Glutamatergic neuron (in vitro differentiated cells): ENCODE results near the gene CTNNA2. TPM values are rescaled to one million over a fixed set of nuclear protein-coding genes. Genes with fewer than 3 reads are reported as not detected.
A peak's percentile ranks its signal among the peaks of the same experiment; 100 is the strongest.

ENCODE experiments used
- DNase-seq: peaks from one replicate; pipeline ENCODE4 v3.0.0; 2022
- H3K27ac Mint-ChIP-seq: one replicate; pipeline ENCODE4 v1.8.0; 2020; ENCODE audit warnings: mild to moderate bottlenecking, mixed read lengths, inconsistent platforms; ENCODE audit not compliant: unreplicated experiment
- H3K27me3 Mint-ChIP-seq: one replicate; pipeline ENCODE4 v1.8.0; 2020; ENCODE audit warnings: mild to moderate bottlenecking, moderate library complexity, mixed read lengths, inconsistent platforms; ENCODE audit not compliant: unreplicated experiment
- H3K36me3 Mint-ChIP-seq: one replicate; pipeline ENCODE4 v1.8.0; 2020; ENCODE audit warnings: mild to moderate bottlenecking, mixed read lengths, inconsistent platforms; ENCODE audit not compliant: unreplicated experiment
- H3K4me1 Mint-ChIP-seq: one replicate; pipeline ENCODE4 v1.8.0; 2020; ENCODE audit warnings: mild to moderate bottlenecking, low read depth, mixed read lengths, inconsistent platforms; ENCODE audit not compliant: unreplicated experiment
- H3K4me3 Mint-ChIP-seq: one replicate; pipeline ENCODE4 v1.8.0; 2020; ENCODE audit warnings: mild to moderate bottlenecking, mixed read lengths, inconsistent platforms; ENCODE audit not compliant: unreplicated experiment
- H3K9me3 Mint-ChIP-seq: one replicate; pipeline ENCODE4 v1.8.0; 2020; ENCODE audit warnings: mild to moderate bottlenecking, moderate library complexity, mixed read lengths, inconsistent platforms; ENCODE audit not compliant: unreplicated experiment
- CTCF ChIP-seq: fragments of 200-600 bp; sonication (generic); IDR thresholded peaks from one replicate; pipeline ENCODE4 v1.5.0; 2021; ENCODE audit not compliant: partially characterized antibody, unreplicated experiment
- total RNA-seq: library from RNA; stranded (reverse); fragmentation: NEBNext Ultra II Directional; extraction: Animal tissue kit (Norgen Biotek cat#: 25700); gene quantifications from one replicate; pipeline ENCODE4 v1.2.1, GENCODE V29; 2021; ENCODE audit not compliant: unreplicated experiment

Gene CTNNA2
- total RNA-seq, 1 donor from 2014 or later = 76.2 TPM

DNA sequence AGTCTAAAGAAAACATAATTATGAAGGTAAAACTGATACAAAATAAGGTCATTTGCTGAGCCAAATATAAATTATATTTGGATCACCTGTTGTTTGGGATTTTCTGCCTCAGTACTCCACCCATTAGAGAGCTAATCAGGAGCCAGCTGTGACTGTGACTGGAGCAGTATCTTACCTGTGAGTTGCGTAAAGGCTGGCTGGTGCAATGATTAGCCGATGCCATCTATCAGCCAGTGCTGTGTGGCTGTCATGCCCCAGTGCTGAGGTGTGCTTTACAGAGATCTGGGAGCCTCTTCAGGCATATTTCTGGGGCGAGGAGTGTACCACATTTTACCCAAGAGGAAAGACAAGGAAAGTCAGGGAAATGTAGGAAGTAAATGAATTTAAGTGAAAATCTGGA lies 599.9 kb downstream of the CTNNA2 start:
- no peak for TF ChIP-seq CTCF

DNA sequence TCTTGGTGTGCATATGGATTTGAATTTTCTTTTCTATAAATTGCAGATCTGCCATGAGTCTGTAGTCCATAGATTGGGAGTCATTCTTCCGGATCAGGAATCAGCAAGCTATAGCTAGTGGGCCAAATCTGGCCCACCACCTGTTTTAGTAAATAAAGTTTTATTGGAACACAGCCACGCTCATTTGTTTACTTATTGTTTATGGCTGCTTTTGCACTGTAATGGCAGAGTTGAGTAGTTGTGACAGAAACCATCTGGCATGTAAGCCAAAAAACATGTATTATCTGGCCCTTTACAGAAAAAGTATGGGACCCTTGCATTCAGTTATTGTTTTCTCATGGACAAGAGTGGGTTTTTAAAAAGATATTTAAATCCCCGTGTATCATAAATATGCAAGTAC lies 600.5 kb downstream of the CTNNA2 start:
- DNase-seq = no peak
- peaks cover 6% of the 10 kb centered on the region for H3K4me1 Mint-ChIP-seq
- H3K9me3 Mint-ChIP-seq = peaks cover 4% of the 10 kb centered on the region
- H3K27ac Mint-ChIP-seq = no peak overlapping the region
- H3K36me3 Mint-ChIP-seq = no peaks in the 10 kb centered on the region
- H3K27me3 Mint-ChIP-seq = peaks cover 3% of the 10 kb centered on the region
- no peak for TF ChIP-seq CTCF
- no peak overlapping the region for H3K4me3 Mint-ChIP-seq

More for the DNA sequence above, 599.9 kb downstream of the CTNNA2 start:
- Mint-ChIP-seq H3K36me3 (no peaks in the 10 kb centered on the region), H3K9me3 (peaks cover 4% of the 10 kb centered on the region), H3K4me1 (peaks cover 6% of the 10 kb centered on the region), H3K27me3 (peaks cover 3% of the 10 kb centered on the region), H3K4me3 (no peak overlapping the region), H3K27ac (no peak overlapping the region)
- DNase-seq = no peak

DNA sequence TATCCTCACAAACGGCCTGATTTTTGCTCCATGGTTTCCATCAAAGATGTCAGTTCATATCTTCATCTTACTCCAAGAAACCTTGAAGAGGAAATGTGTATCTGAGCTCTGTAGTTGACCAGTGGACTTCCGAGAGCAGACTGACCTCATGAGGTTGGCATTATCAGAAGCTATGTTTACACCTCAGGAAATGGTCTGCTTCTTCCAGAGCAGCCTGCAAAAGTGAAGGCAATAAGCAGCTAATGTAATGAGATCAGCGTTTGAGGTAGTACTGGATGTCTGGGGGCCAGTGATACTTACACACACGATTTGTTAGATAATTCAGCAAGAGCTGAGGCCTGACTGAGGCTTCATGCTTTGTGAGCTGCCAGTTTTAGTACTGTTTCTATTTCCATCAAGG lies 602.0 kb downstream of the CTNNA2 start:
- peaks cover 2% of the 10 kb centered on the region for H3K9me3 Mint-ChIP-seq
- peaks cover 6% of the 10 kb centered on the region for H3K4me1 Mint-ChIP-seq
- peaks cover 3% of the 10 kb centered on the region for H3K27me3 Mint-ChIP-seq
- TF ChIP-seq CTCF = no peak
- no peak for DNase-seq
- no peak overlapping the region for H3K4me3 Mint-ChIP-seq
- H3K36me3 Mint-ChIP-seq = no peaks in the 10 kb centered on the region
- H3K27ac Mint-ChIP-seq = no peak overlapping the region

GRCh38 chr2:80117401-80117800 lies 604.5 kb downstream of the CTNNA2 start:
- Mint-ChIP-seq H3K4me3 (no peak overlapping the region), H3K36me3 (no peaks in the 10 kb centered on the region), H3K27me3 (peaks cover 2% of the 10 kb centered on the region), H3K9me3 (peaks cover 2% of the 10 kb centered on the region), H3K27ac (peak overlapping the region; percentile 28), H3K4me1 (peaks cover 8% of the 10 kb centered on the region)
- TF ChIP-seq CTCF = no peak
- peak; percentile 17 for DNase-seq

DNA sequence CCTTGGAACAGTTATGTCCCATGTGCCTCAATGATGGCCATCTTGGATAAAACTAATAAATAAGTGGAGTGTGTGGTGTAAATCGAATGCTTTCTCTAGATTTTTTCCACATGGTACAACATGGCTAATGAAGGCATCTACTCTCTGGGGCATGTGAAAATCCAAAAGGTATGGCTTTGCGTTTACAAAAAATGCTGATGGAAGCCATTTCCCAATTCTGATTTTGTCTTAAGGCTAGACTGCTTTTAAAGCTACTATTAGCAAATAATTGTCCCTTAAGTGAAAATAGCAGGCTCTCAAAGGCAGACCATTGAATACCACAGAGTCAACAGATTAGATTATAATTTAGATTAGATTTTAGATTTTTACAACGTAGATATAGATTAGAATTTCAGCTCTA lies 608.0 kb downstream of the CTNNA2 start:
- no peak for TF ChIP-seq CTCF
- H3K27me3 Mint-ChIP-seq = peaks cover 2% of the 10 kb centered on the region
- no peak for DNase-seq
- H3K4me1 Mint-ChIP-seq = peaks cover 8% of the 10 kb centered on the region
- no peak overlapping the region for H3K4me3 Mint-ChIP-seq
- no peak overlapping the region for H3K27ac Mint-ChIP-seq
- H3K9me3 Mint-ChIP-seq = peaks cover 2% of the 10 kb centered on the region
- no peaks in the 10 kb centered on the region for H3K36me3 Mint-ChIP-seq
